ENCODE data around the gene CC2D2B. TPM values are rescaled to one million over a fixed set of nuclear protein-coding genes. Genes with fewer than 3 reads are reported as not detected.
"Not testable (repeated sequence)": the region's sequence is repeated elsewhere in the genome, so short reads cannot be mapped to it uniquely, and the experiment has no call there.

The CC2D2B gene
- polyA plus RNA-seq, 1 donor, result 0.54 TPM

DNA sequence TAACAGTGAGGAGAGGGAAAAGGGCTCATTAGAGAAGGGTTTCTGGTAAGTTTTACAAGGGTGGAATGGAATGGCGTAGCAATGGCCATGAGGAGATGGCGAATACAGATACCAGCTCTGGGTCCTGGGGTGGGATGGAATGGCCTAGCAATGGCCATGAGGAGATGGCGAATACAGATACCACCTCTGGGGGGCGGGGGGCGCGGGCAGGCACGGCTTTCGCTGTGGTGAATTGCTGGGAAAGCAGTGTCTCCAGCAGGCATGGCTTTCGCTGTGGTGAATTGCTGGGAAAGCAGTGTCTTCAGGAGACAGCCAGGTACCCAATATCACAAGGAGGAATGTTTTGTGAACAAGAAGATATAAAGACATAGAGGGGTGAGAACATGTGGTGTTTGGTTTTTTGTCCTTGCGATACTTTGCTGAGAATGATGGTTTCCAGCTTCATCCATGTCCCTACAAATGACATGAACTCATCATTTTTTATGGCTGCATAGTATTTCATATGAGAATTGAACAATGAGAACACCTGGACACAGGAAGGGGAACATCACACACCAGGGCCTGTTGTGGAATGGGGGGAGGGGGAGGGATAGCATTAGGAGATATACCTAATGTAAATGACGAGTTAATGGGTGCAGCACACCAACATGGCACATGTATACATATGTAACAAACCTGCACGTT, 1.7 kb upstream of the CC2D2B start:
- not testable (repeated sequence) for DNase-seq

- DNase-seq, result peak; percentile 42
Observed at GRCh38 chr10:95906677-95907455, 909 bp upstream of the CC2D2B start.

GRCh38 chr10:95908450-95908849, 675 bp downstream of the CC2D2B start:
- no peak for DNase-seq

DNA sequence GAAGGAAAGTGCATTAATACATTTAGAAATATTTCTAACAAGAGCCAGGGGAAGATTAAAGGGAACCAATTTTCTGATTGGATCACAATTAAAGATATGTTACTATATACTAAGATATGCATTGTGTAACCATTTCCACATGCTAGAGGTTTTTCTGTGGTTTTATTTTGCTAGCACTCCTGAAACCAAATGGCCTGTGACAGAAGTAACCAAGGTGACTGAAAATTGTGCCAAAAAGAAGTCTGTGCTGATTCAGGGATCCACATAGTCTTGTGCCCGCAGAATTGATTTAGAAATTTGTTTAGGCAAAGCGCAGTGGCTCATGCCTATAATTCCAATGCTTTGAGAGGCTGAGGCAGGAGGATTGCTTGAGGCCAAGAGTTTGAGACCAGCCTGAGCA, 1.8 kb downstream of the CC2D2B start:
- DNase-seq, result no peak

GRCh38 chr10:95916039-95916438, 8.3 kb downstream of the CC2D2B start:
- not testable (repeated sequence) for DNase-seq

GRCh38 chr10:95920798-95921426, 13.1 kb downstream of the CC2D2B start:
- no peak for DNase-seq

GRCh38 chr10:95925033-95925432, 17.3 kb downstream of the CC2D2B start:
- no peak for DNase-seq

- no peak for DNase-seq
Observed at GRCh38 chr10:95935429-95935828, 27.7 kb downstream of the CC2D2B start.

DNA sequence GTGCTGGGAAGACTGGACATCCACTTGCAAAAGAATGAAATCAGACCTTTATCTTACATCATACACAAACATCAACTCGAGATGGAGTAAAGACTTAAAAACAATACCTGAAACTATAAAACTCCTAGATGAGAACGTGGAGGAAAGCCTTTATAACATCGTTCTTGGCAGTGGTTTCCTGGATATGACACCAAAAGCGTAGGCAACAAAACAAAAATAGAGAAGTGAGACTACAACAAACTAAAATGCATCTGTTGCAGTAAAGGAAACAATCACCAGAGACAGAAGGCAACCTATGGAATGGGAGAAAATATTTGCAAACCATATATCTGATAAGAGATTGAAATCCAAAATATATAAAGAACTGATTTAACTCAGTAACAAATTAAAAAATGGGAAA, 33.3 kb downstream of the CC2D2B start:
- DNase-seq, result no peak

GRCh38 chr10:95963202-95963990, 55.6 kb downstream of the CC2D2B start:
- DNase-seq, result no peak

DNA sequence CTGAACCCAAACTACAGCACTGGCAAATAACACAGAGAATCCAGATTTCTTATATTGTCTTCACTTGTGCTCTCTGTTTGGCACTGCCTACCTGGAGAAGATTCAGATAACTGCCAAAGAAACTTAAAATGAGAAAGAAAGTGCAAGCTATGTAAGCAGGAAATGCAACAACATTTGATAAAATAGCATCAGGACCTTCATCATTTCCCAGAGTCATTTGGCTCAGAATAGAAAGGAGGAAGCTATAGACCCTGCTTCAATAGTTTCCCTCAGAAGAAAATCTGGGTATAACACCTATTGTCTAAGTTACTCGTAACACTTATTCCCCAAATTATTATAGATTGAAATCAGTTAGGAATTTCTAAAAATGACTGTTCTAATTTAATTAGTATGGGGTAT, 56.2 kb downstream of the CC2D2B start:
- DNase-seq, result no peak

GRCh38 chr10:95964756-95965155, 57.0 kb downstream of the CC2D2B start:
- DNase-seq, result no peak

DNA sequence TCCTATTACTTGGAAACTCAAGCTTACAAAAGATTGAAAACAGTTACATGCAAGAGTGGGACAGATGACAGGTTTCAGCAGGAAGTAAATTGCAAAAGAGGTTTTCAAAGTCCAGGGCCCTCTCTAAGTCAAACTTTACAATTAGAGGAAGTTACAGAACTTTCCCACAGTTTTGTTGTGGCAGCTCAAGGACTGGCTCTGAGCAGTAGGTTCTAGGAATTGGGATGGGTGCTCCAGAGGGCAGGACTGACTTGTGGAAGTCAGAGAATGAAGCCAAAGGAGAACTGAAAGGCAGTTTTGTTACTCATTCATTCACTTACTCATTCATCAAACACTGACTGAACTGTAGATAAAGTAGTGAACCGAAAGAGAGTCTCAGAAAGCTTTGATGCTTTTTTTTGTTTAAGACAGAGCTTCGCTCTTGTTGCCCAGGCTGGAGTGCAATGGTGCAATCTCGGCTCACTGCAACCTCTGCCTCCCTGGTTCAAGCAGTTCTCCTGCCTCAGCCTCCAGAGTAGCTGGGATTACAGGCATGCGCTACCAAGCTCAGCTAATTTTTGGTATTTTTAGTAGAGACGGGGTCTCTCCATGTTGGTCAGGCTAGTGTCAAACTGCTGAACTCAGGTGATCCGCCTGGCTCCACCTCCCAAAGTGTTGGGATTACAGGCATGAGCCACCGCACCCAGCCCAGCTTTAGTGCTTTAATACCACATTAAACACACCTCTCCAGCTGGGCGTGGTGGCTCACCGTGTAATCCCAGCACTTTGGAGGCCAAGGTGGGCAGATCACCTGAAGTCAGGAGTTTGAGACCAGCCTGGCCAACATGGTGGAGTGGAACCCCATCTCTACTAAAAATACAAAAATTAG, 68.8 kb downstream of the CC2D2B start:
- DNase-seq, result no peak

- no peak for DNase-seq
Observed at GRCh38 chr10:95982200-95982599, 74.4 kb downstream of the CC2D2B start.

GRCh38 chr10:95987685-95988426, 80.1 kb downstream of the CC2D2B start:
- DNase-seq, result no peak

DNA sequence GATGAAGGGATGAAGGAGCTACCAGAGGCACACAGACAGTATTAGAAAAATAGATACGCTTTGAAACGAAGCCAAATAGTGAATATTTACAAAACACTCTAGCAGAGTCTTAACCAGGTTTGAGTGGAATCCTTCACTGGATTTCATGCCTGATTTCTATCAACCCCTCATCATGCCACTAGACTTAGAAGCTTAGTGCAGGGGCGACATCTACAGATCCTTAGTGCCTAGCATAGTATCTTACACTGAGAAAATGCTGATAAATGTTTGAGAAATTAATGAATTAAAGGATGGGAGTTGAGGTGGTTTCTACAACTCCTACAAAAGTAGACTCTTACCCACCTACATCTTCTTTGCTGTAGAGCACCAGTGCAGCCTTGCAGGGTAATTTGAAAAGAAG, 80.9 kb downstream of the CC2D2B start:
- DNase-seq, result no peak

DNA sequence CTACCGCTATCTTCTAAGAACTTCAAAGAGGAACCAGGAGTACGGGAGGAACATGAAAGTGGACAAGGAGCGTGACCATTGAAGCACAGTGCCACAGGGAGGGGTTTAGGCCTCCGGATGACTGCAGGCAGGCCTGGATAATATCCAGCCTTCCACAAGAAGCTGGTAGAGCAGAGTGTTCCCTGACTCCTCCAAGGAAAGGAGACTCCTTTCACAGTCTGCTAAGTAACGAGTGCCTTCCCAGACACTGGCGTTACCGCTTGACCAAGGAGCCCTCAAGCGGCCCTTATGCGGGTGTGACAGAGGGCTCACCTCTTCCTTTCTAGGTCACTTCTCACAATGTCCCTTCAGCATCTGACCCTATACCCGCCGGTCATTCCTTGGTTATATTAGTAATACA, 86.6 kb downstream of the CC2D2B start:
- DNase-seq, result not testable (repeated sequence)

GRCh38 chr10:95998255-95998784, 90.5 kb downstream of the CC2D2B start:
- no peak for DNase-seq

DNA sequence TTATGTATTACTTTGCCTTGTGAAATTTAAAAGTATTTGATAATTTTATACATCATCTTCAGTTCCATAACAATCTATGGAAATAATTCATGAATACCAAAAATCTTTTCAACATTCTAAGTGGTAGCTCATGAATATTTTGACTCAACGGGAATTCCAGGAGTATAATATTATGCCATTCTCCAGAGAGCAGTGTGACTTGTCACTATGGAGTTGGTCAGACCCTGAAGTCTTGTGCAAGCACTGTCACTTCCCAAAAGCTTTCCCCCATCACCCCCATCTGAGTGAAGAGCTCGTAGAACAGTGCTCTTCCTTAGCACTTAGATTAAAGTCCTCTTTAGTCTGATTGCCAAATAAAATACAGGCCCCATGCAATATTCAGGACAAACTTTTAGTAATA, 106.2 kb downstream of the CC2D2B start:
- no peak for DNase-seq

GRCh38 chr10:96014473-96015102, 106.8 kb downstream of the CC2D2B start:
- no peak for DNase-seq
